HEK293T (cell line): Measurements from ENCODE around the gene TIMM10.

Experiments
- CTCF ChIA-PET: fragments of 350-600 bp; formaldehyde crosslinking; extraction: SDS; loops from one replicate; lab custom pipeline; 2021; ENCODE audit warnings: antibody characterized with exemption, inconsistent platforms; lab: Yijun Ruan, JAX
- POLR2A ChIA-PET: fragments of 350-600 bp; formaldehyde crosslinking; extraction: SDS; loops from one replicate; lab custom pipeline; 2020; ENCODE audit warnings: antibody characterized with exemption, inconsistent platforms; lab: Yijun Ruan, JAX
- DNase-seq: peaks from one replicate; pipeline ENCODE4 v3.0.0; 2012; ENCODE audit warnings: mixed read lengths; ENCODE audit errors: extremely low spot score
- ARNT ChIP-seq: fragments of 450-650 bp; IDR thresholded peaks from 2 replicates; pipeline ENCODE4 v1.6.1; 2017; ENCODE audit warnings: mild to moderate bottlenecking
- BHLHE40 ChIP-seq: fragments of 450-650 bp; IDR thresholded peaks from 2 replicates; pipeline ENCODE4 v1.6.1; 2016; ENCODE audit warnings: mild to moderate bottlenecking, moderate library complexity, borderline replicate concordance
- CTBP1 ChIP-seq: fragments of 450-650 bp; IDR thresholded peaks from 2 replicates; pipeline ENCODE4 v1.6.1; 2016; ENCODE audit warnings: borderline replicate concordance
- ELF4 ChIP-seq: fragments of 450-650 bp; IDR thresholded peaks from 2 replicates; pipeline ENCODE4 v1.6.1; 2017; ENCODE audit warnings: antibody characterized with exemption
- FOXA1 ChIP-seq: fragments of 450-650 bp; IDR thresholded peaks from 2 replicates; pipeline ENCODE4 v1.6.1; 2016; ENCODE audit warnings: mild to moderate bottlenecking
- FOXK2 ChIP-seq: fragments of 450-650 bp; IDR thresholded peaks from 2 replicates; pipeline ENCODE4 v1.6.1; 2016; ENCODE audit warnings: mild to moderate bottlenecking
- FOXM1 ChIP-seq: fragments of 450-650 bp; IDR thresholded peaks from 2 replicates; pipeline ENCODE4 v1.6.1; 2017; ENCODE audit warnings: mild to moderate bottlenecking, borderline replicate concordance
- HDGF ChIP-seq: fragments of 450-650 bp; IDR thresholded peaks from 2 replicates; pipeline ENCODE4 v1.6.1; 2017; ENCODE audit warnings: antibody characterized with exemption, borderline replicate concordance
- L3MBTL2 ChIP-seq: fragments of 450-650 bp; conservative IDR thresholded peaks from 2 replicates; pipeline ENCODE4 v1.6.1; 2016; ENCODE audit warnings: mild to moderate bottlenecking
- LEF1 ChIP-seq: fragments of 450-650 bp; IDR thresholded peaks from 2 replicates; pipeline ENCODE4 v1.6.1; 2017; ENCODE audit warnings: mild to moderate bottlenecking, borderline replicate concordance
- NFRKB ChIP-seq: fragments of 450-650 bp; IDR thresholded peaks from 2 replicates; pipeline ENCODE4 v1.6.1; 2016; ENCODE audit warnings: mild to moderate bottlenecking, moderate library complexity
- PKNOX1 ChIP-seq: fragments of 450-650 bp; IDR thresholded peaks from 2 replicates; pipeline ENCODE4 v1.6.1; 2016
- SP1 ChIP-seq: fragments of 450-650 bp; IDR thresholded peaks from 2 replicates; pipeline ENCODE4 v1.6.1; 2017
- SUZ12 ChIP-seq: fragments of 450-650 bp; IDR thresholded peaks from 2 replicates; pipeline ENCODE4 v1.6.1; 2016; ENCODE audit warnings: mild to moderate bottlenecking
- TARDBP ChIP-seq: fragments of 450-650 bp; IDR thresholded peaks from 2 replicates; pipeline ENCODE4 v1.6.1; 2016
- ZNF384 ChIP-seq: fragments of 450-650 bp; IDR thresholded peaks from 2 replicates; pipeline ENCODE4 v1.6.1; 2016

The TIMM10 gene

GRCh38 chr11:57490456-57491248 lies 39.9 kb downstream of the TIMM10 start:
- ChIA-PET POLR2A (no interaction called here), CTCF (interaction anchor here (1.3 to 6.4 kb wide), 5 partner anchors 23 to 150 kb away, joined by 4 to 145 read pairs (median 6); partner anchors contain the start of gene SLC43A1)
- TF ChIP-seq ARNT, result no peak
- no peak for TF ChIP-seq BHLHE40
- no peak for TF ChIP-seq ZNF384
- TF ChIP-seq CTBP1, result no peak
- no peak for DNase-seq

GRCh38 chr11:57487920-57488659 lies 42.5 kb downstream of the TIMM10 start:
- ChIA-PET CTCF (interaction anchor here (0.7 to 1.3 kb wide), 3 partner anchors 38 to 153 kb away, joined by 3 to 5 read pairs (median 5); no protein-coding TSS in a partner anchor), POLR2A (no interaction called here)
- TF ChIP-seq ELF4 (no peak), SUZ12 (no peak), FOXK2 (no peak), NFRKB (no peak), FOXM1 (no peak), ARNT (no peak), ZNF384 (no peak), PKNOX1 (no peak), HDGF (no peak)

GRCh38 chr11:57487021-57487778 lies 43.4 kb downstream of the TIMM10 start:
- no peak for DNase-seq
- CTCF ChIA-PET, result interaction anchor here (1.1 kb wide), 1 partner anchor 154 kb away, joined by 5 read pairs; no protein-coding TSS in a partner anchor
- TF ChIP-seq HDGF (no peak), TARDBP (no peak), ARNT (no peak), PKNOX1 (no peak), LEF1 (no peak), FOXK2 (no peak), BHLHE40 (no peak), FOXM1 (no peak), ZNF384 (no peak), CTBP1 (no peak), ELF4 (no peak), FOXA1 (no peak), SUZ12 (no peak)
- POLR2A ChIA-PET, result no interaction called here

More at GRCh38 chr11:57487920-57488659, 42.5 kb downstream of the TIMM10 start:
- DNase-seq, result no peak

- ChIA-PET POLR2A (no interaction called here), CTCF (interaction anchor here (3.9 kb wide), 1 partner anchor 8 kb away, joined by 27 read pairs; no protein-coding TSS in a partner anchor)
- TF ChIP-seq ELF4 (no peak), CTBP1 (no peak), LEF1 (no peak), L3MBTL2 (no peak), ARNT (no peak), SUZ12 (no peak), NFRKB (no peak), FOXA1 (no peak), FOXM1 (no peak)
- no peak for DNase-seq
Measured at GRCh38 chr11:57485217-57485990, 45.1 kb downstream of the TIMM10 start.

- DNase-seq, result no peak
- no peak for TF ChIP-seq ARNT
- no peak for TF ChIP-seq SUZ12
- no peak for TF ChIP-seq FOXA1
- TF ChIP-seq BHLHE40, result no peak
- TF ChIP-seq FOXM1, result no peak
- TF ChIP-seq SP1, result no peak
- no peak for TF ChIP-seq HDGF
- TF ChIP-seq PKNOX1, result no peak
- POLR2A ChIA-PET, result interaction anchor here (1.4 kb wide), 1 partner anchor 27 kb away, joined by 6 read pairs; no protein-coding TSS in a partner anchor
- CTCF ChIA-PET, result interaction anchor here (0.7 to 3.9 kb wide), 10 partner anchors 9 to 160 kb away, joined by 3 to 27 read pairs (median 4); no protein-coding TSS in a partner anchor
Measured at GRCh38 chr11:57484141-57484710, 46.3 kb downstream of the TIMM10 start.
